H1 (cell line): Measurements from ENCODE around the gene ITGA11. TPM values are rescaled to one million over a fixed set of nuclear protein-coding genes. Genes with fewer than 3 reads are reported as not detected.

Experiments used
- CTCF ChIA-PET: fragments of 300-600 bp; sonication (Branson Sonifier 250); formaldehyde crosslinking; loops from one replicate; lab custom pipeline; 2021; ENCODE audit not compliant: partially characterized antibody; lab: Charles Lee
- POLR2A ChIA-PET: fragments of 300-600 bp; sonication (Branson Sonifier 250); formaldehyde crosslinking; loops from one replicate; lab custom pipeline; 2021; ENCODE audit warnings: inconsistent platforms; ENCODE audit not compliant: partially characterized antibody; lab: Charles Lee
- DNase-seq, 2 experiments: peaks; one replicate each; pipeline versions ENCODE4 v3.0.0 to v3.0.0-alpha.2; 2010 to 2022; ENCODE audit warnings: low spot score in 2 of 2, low read depth in 1 of 2, mixed read lengths in 1 of 2
- FAIRE-seq: peaks from 2 replicates; lab custom pipeline; 2011; peaks lifted over from hg19 to GRCh38; lab: Jason Lieb, UNC
- H2AFZ ChIP-seq: 2 replicates; pipeline ENCODE4 v1.8.1; 2012; ENCODE audit warnings: low read length, inconsistent platforms
- H2AK5ac ChIP-seq: 2 replicates; pipeline ENCODE4 v1.6.1; 2013; ENCODE audit warnings: low read depth, low read length
- H2BK120ac ChIP-seq: replicated peaks from 2 replicates; pipeline ENCODE3; 2013; ENCODE audit warnings: low read depth, low read length, inconsistent platforms
- H2BK12ac ChIP-seq: 2 replicates; pipeline ENCODE4 v1.6.1; 2013; ENCODE audit warnings: low read depth, low read length
- H2BK15ac ChIP-seq: 2 replicates; pipeline ENCODE4 v1.6.1; 2013; ENCODE audit warnings: low read length
- H2BK20ac ChIP-seq: 2 replicates; pipeline ENCODE4 v1.6.1; 2013; ENCODE audit warnings: low read length
- H2BK5ac ChIP-seq: 2 replicates; pipeline ENCODE4 v1.6.1; 2013; ENCODE audit warnings: low read depth, low read length
- H3K14ac ChIP-seq: 2 replicates; pipeline ENCODE4 v1.6.1; 2013; ENCODE audit warnings: inconsistent platforms; ENCODE audit not compliant: insufficient read length
- H3K18ac ChIP-seq: 2 replicates; pipeline ENCODE4 v1.6.1; 2013; ENCODE audit warnings: low read length; ENCODE audit errors: extremely low read depth
- H3K23ac ChIP-seq: 2 replicates; pipeline ENCODE4 v1.6.1; 2013; ENCODE audit warnings: inconsistent platforms; ENCODE audit not compliant: insufficient read length
- H3K23me2 ChIP-seq: 2 replicates; pipeline ENCODE4 v1.6.1; 2013; ENCODE audit warnings: low read depth, low read length
- H3K27ac ChIP-seq: 2 replicates; pipeline ENCODE4 v1.6.1; 2011; ENCODE audit warnings: low read depth, low read length, inconsistent platforms
- H3K27me3 ChIP-seq, 4 experiments: replicated peaks in 1 of 4; 1 replicate in 1 of 4; 2 replicates in 3 of 4; pipeline versions ENCODE4 v1.6.1 to v1.8.1; 2011 to 2013; ENCODE audit warnings: low read length in 3 of 4, mild to moderate bottlenecking in 3 of 4, inconsistent platforms in 2 of 4, mixed read lengths in 2 of 4, moderate library complexity in 1 of 4; ENCODE audit not compliant: control insufficient read depth in 3 of 4, insufficient read depth in 3 of 4; ENCODE audit errors: extremely low read depth in 1 of 4
- H3K36me3 ChIP-seq, 4 experiments: 2 replicates each; pipeline versions ENCODE4 v1.6.1 to v1.8.1; 2011 to 2013; ENCODE audit warnings: mild to moderate bottlenecking in 4 of 4, low read length in 3 of 4, moderate library complexity in 2 of 4, control low read depth in 1 of 4, inconsistent platforms in 1 of 4; ENCODE audit not compliant: insufficient read depth in 4 of 4, control insufficient read depth in 2 of 4
- H3K4ac ChIP-seq: replicated peaks from 2 replicates; pipeline ENCODE3; 2013; ENCODE audit warnings: low read length, low read depth, mixed read lengths, inconsistent platforms; ENCODE audit not compliant: insufficient read length
- H3K4me1 ChIP-seq, 4 experiments: replicated peaks in 1 of 4; 1 replicate in 1 of 4; 2 replicates in 3 of 4; pipeline versions ENCODE4 v1.6.1 to v1.8.1; 2011 to 2013; ENCODE audit warnings: low read length in 3 of 4, inconsistent platforms in 2 of 4, mixed read lengths in 1 of 4; ENCODE audit not compliant: insufficient read depth in 4 of 4, control insufficient read depth in 3 of 4
- H3K4me2 ChIP-seq, 2 experiments: 2 replicates each; pipeline versions ENCODE4 v1.6.1 to v1.8.1; 2011 to 2013; ENCODE audit warnings: low read depth in 2 of 2, low read length in 2 of 2, control low read depth in 1 of 2, inconsistent platforms in 1 of 2, mild to moderate bottlenecking in 1 of 2; ENCODE audit not compliant: insufficient read depth in 1 of 2
- H3K4me3 ChIP-seq, 4 experiments: fragments of 200-600, 300-600 bp in 1 of 4; sonication (generic), shearing (Covaris generic), sonication (Bioruptor Twin) in 1 of 4; 2 replicates each; pipeline versions ENCODE4 v1.5.1 to v1.8.1; 2011 to 2016; ENCODE audit warnings: low read length in 4 of 4, low read depth in 3 of 4, control low read depth in 2 of 4, inconsistent platforms in 2 of 4, mild to moderate bottlenecking in 2 of 4, mixed read lengths in 1 of 4, moderate library complexity in 1 of 4; ENCODE audit not compliant: insufficient read depth in 2 of 4; ENCODE audit errors: extremely low read depth in 1 of 4
- H3K56ac ChIP-seq: replicated peaks from 2 replicates; pipeline ENCODE3; 2013; ENCODE audit warnings: low read depth, mild to moderate bottlenecking, mixed read lengths, low read length, inconsistent platforms; ENCODE audit not compliant: insufficient read length
- H3K79me1 ChIP-seq: 2 replicates; pipeline ENCODE4 v1.6.1; 2013; ENCODE audit warnings: low read depth, low read length, control low read depth
- H3K79me2 ChIP-seq, 2 experiments: 2 replicates each; pipeline versions ENCODE4 v1.6.1 to v1.8.1; 2012 to 2013; ENCODE audit warnings: low read length in 2 of 2, mild to moderate bottlenecking in 2 of 2, inconsistent platforms in 1 of 2; ENCODE audit not compliant: insufficient read depth in 2 of 2, control insufficient read depth in 1 of 2
- H3K9ac ChIP-seq, 4 experiments: replicated peaks in 1 of 4; 1 replicate in 1 of 4; 2 replicates in 3 of 4; pipeline versions ENCODE4 v1.6.1 to v1.8.1; 2011 to 2013; ENCODE audit warnings: low read depth in 3 of 4, low read length in 3 of 4, control low read depth in 2 of 4, mild to moderate bottlenecking in 2 of 4, moderate library complexity in 2 of 4, inconsistent platforms in 1 of 4; ENCODE audit errors: extremely low read depth in 1 of 4
- H3K9me3 ChIP-seq, 2 experiments: 2 replicates each; pipeline versions ENCODE4 v1.6.1 to v1.8.1; 2012 to 2013; ENCODE audit warnings: mild to moderate bottlenecking in 2 of 2, moderate library complexity in 2 of 2, control low read depth in 1 of 2, inconsistent platforms in 1 of 2, low read depth in 1 of 2, low read length in 1 of 2, mixed read lengths in 1 of 2; ENCODE audit not compliant: insufficient read depth in 2 of 2
- H4K20me1 ChIP-seq, 2 experiments: replicated peaks in 1 of 2; 2 replicates each; pipeline versions ENCODE3 to v1.8.1; 2011 to 2013; ENCODE audit warnings: inconsistent platforms in 2 of 2, low read length in 2 of 2, mild to moderate bottlenecking in 1 of 2; ENCODE audit not compliant: insufficient read depth in 2 of 2, control insufficient read depth in 1 of 2
- H4K5ac ChIP-seq: 2 replicates; pipeline ENCODE4 v1.6.1; 2013; ENCODE audit warnings: low read length, low read depth, mixed read lengths, inconsistent platforms; ENCODE audit not compliant: insufficient read length
- H4K8ac ChIP-seq: 2 replicates; pipeline ENCODE4 v1.8.0; 2013; ENCODE audit warnings: mild to moderate bottlenecking, moderate library complexity, low read length, inconsistent platforms; ENCODE audit not compliant: insufficient read depth; ENCODE audit errors: extremely low read depth
- H4K91ac ChIP-seq: replicated peaks from 2 replicates; pipeline ENCODE3; 2013; ENCODE audit warnings: low read length, mixed read lengths, inconsistent platforms; ENCODE audit not compliant: insufficient read length
- ATF2 ChIP-seq: IDR thresholded peaks from 2 replicates; pipeline ENCODE4 v1.6.1; 2012; ENCODE audit warnings: low read length, inconsistent platforms
- CHD1 ChIP-seq: IDR thresholded peaks from 2 replicates; pipeline ENCODE4 v1.6.1; 2012; ENCODE audit warnings: low read depth, low read length, improper control_type of control experiment
- NRF1 ChIP-seq: IDR thresholded peaks from 2 replicates; pipeline ENCODE4 v1.6.1; 2011; ENCODE audit warnings: mild to moderate bottlenecking, low read depth, low read length, improper control_type of control experiment
- RAD21 ChIP-seq, 2 experiments: IDR thresholded peaks in 1 of 2; conservative IDR thresholded peaks in 1 of 2; 2 replicates each; pipeline ENCODE4 v1.6.1; 2011; ENCODE audit warnings: low read depth in 2 of 2, low read length in 2 of 2, improper control_type of control experiment in 1 of 2, inconsistent platforms in 1 of 2, mild to moderate bottlenecking in 1 of 2, moderate library complexity in 1 of 2
- SIX5 ChIP-seq: IDR thresholded peaks from 2 replicates; pipeline ENCODE4 v1.6.1; 2011; ENCODE audit warnings: mild to moderate bottlenecking, low read depth, low read length
- SP4 ChIP-seq: IDR thresholded peaks from 2 replicates; pipeline ENCODE4 v1.6.1; 2012; ENCODE audit warnings: low read length, inconsistent platforms
- TEAD4 ChIP-seq: IDR thresholded peaks from 2 replicates; pipeline ENCODE4 v1.6.1; 2012; ENCODE audit warnings: low read depth, low read length, inconsistent platforms, mixed read lengths
- WGBS, 2 experiments: shearing (Covaris generic) in 1 of 2; methylation state at CpG; one replicate each; pipeline versions ENCODE4 v1.1.6 to v1.1.7; 2013 to 2015; ENCODE audit warnings: low lambda C conversion rate in 2 of 2, mixed read lengths in 2 of 2, inconsistent platforms in 1 of 2, low coverage in 1 of 2, missing lambda C conversion rate in 1 of 2; ENCODE audit not compliant: insufficient replicate concordance in 2 of 2, insufficient coverage in 1 of 2, insufficient read length in 1 of 2; ENCODE audit errors: extremely low coverage in 1 of 2, missing lambda C conversion rate in 1 of 2; 5-methylcytosine and 5-hydroxymethylcytosine counted together
- polyA plus RNA-seq, 7 experiments: library from polyadenylated mRNA; depleted of rRNA in 3 of 7; stranded (reverse) in 5 of 7; unstranded in 2 of 7; fragments of >200 nt in 5 of 7; fragments of 200-250 nt in 2 of 7; gene quantifications; 1 replicate in 5 of 7; 2 replicates in 1 of 7; 4 replicates in 1 of 7; pipeline versions ENCODE4 v1.2.1 to v1.2.3, GENCODE V29; 2011 to 2013; ENCODE audit warnings: missing spikeins in 2 of 7, mixed read lengths in 2 of 7
- total RNA-seq: library from RNA; stranded (reverse); fragmentation: NEBNext Ultra II Directional; extraction: Animal tissue kit (Norgen Biotek cat#: 25700); gene quantifications from 2 replicates; pipeline ENCODE4 v1.2.1, GENCODE V29; 2021

Gene ITGA11
- total and polyA plus RNA-seq, 2 of the 8 experiments (the other 6 are each of a cell fraction or from before 2014, with no cell fraction given): 0.05 to 0.06 TPM

- no peaks in the 10 kb centered on the region for H4K20me1 ChIP-seq
- no peak overlapping the region for H3K14ac ChIP-seq
- no peaks in the 10 kb centered on the region for H3K79me1 ChIP-seq
- H3K4me1 ChIP-seq: no peaks in the 10 kb centered on the region; a peak in 1 of 7 replicates
- H3K27ac ChIP-seq: no peak overlapping the region
- no peak overlapping the region for H2BK12ac ChIP-seq
- FAIRE-seq (no peak), DNase-seq (no peak)
- WGBS, 2 experiments: 88% methylated on average over 5 of the region's 5 CpGs; no CpG with 5 or more reads in 1 of the 2 experiments
- H3K36me3 ChIP-seq: no peaks in the 10 kb centered on the region
- no peak overlapping the region for H2BK15ac ChIP-seq
- ChIA-PET POLR2A (no interaction called here), CTCF (interaction anchor here (1.9 to 5.6 kb wide), 6 partner anchors 11 to 39 kb away, joined by 4 to 28 read pairs (median 6); no protein-coding TSS in a partner anchor)
- no peak overlapping the region for H3K4me2 ChIP-seq
- H3K4me3 ChIP-seq: no peak overlapping the region
- no peak overlapping the region for H2AK5ac ChIP-seq
- no peak overlapping the region for H3K23ac ChIP-seq
- H3K23me2 ChIP-seq: no peaks in the 10 kb centered on the region
- H2BK5ac ChIP-seq: no peak overlapping the region
- H3K27me3 ChIP-seq: no peaks in the 10 kb centered on the region
- no peaks in the 10 kb centered on the region for H3K79me2 ChIP-seq
- H3K9ac ChIP-seq: no peak overlapping the region
- H4K91ac ChIP-seq: no peak overlapping the region
- H2BK120ac ChIP-seq: no peak overlapping the region
- H3K9me3 ChIP-seq: no peaks in the 10 kb centered on the region
- H3K4ac ChIP-seq: no peak overlapping the region
- H3K56ac ChIP-seq: no peak overlapping the region
- H2AFZ ChIP-seq: no peak overlapping the region
- no peak overlapping the region for H3K18ac ChIP-seq
- no peak overlapping the region for H4K5ac ChIP-seq
- H4K8ac ChIP-seq: no peak overlapping the region
- no peak overlapping the region for H2BK20ac ChIP-seq
- no peak for TF ChIP-seq NRF1
- no peak for TF ChIP-seq SP4
- TF ChIP-seq TEAD4: no peak
- no peak for TF ChIP-seq CHD1
- no peak for TF ChIP-seq RAD21 (IDR thresholded peaks at IDR 0.05 in 1 of 2, conservative IDR thresholded peaks at IDR 0.05 in 1 of 2; ENCODE audit: low read depth in 2 of 2, low read length in 2 of 2)
- TF ChIP-seq ATF2: no peak
- no peak for TF ChIP-seq SIX5
These were observed 86.5 kb downstream of the ITGA11 start for GRCh38 chr15:68345481-68345880.
